Naive B cell (primary cell): ENCODE data around the gene EFEMP1. TPM values are rescaled to one million over a fixed set of nuclear protein-coding genes. Genes with fewer than 3 reads are reported as not detected.

Experiments used
- ATAC-seq, 2 donors: fragments of 150-1000 bp; cut with Tn5 transposase; 2 replicates each; pipeline ENCODE4 v1.10.0; 2021; ENCODE audit warnings: low read depth in 2 of 2, mild to moderate bottlenecking in 2 of 2, moderate library complexity in 2 of 2
- DNase-seq: peaks from one replicate; pipeline ENCODE4 v3.0.0; 2022
- H3K27ac Mint-ChIP-seq, 6 donors: one replicate each; pipeline ENCODE4 v1.8.0; 2020 to 2022; ENCODE audit warnings: mild to moderate bottlenecking in 6 of 6, mixed read lengths in 6 of 6, moderate library complexity in 5 of 6, inconsistent platforms in 2 of 6
- H3K27me3 Mint-ChIP-seq, 3 donors: one replicate each; pipeline ENCODE4 v1.8.0; 2021 to 2022; ENCODE audit warnings: mixed read lengths in 3 of 3, mild to moderate bottlenecking in 1 of 3
- H3K36me3 Mint-ChIP-seq, 2 donors: one replicate each; pipeline ENCODE4 v1.8.0; 2020 to 2022; ENCODE audit warnings: mixed read lengths in 2 of 2, inconsistent platforms in 1 of 2, mild to moderate bottlenecking in 1 of 2
- H3K4me1 Mint-ChIP-seq, 3 donors: one replicate each; pipeline ENCODE4 v1.8.0; 2020 to 2022; ENCODE audit warnings: mixed read lengths in 3 of 3, inconsistent platforms in 1 of 3, mild to moderate bottlenecking in 1 of 3, moderate library complexity in 1 of 3
- H3K4me3 Mint-ChIP-seq, 8 donors: one replicate each; pipeline ENCODE4 v1.8.0; 2020 to 2022; ENCODE audit warnings: mild to moderate bottlenecking in 8 of 8, mixed read lengths in 8 of 8, moderate library complexity in 8 of 8, inconsistent platforms in 2 of 8
- H3K9me3 Mint-ChIP-seq, 7 donors: one replicate each; pipeline ENCODE4 v1.8.0; 2020 to 2022; ENCODE audit warnings: mixed read lengths in 7 of 7, mild to moderate bottlenecking in 5 of 7, inconsistent platforms in 2 of 7, moderate library complexity in 1 of 7
- polyA plus RNA-seq, 6 donors: library from polyadenylated mRNA; unstranded; fragments of 300-500 nt; fragmentation: Illumina TruSeq; gene quantifications; one replicate each; pipeline ENCODE4 v1.2.3, GENCODE V29; 2021; ENCODE audit warnings: low read depth in 6 of 6

Gene EFEMP1, protein sequence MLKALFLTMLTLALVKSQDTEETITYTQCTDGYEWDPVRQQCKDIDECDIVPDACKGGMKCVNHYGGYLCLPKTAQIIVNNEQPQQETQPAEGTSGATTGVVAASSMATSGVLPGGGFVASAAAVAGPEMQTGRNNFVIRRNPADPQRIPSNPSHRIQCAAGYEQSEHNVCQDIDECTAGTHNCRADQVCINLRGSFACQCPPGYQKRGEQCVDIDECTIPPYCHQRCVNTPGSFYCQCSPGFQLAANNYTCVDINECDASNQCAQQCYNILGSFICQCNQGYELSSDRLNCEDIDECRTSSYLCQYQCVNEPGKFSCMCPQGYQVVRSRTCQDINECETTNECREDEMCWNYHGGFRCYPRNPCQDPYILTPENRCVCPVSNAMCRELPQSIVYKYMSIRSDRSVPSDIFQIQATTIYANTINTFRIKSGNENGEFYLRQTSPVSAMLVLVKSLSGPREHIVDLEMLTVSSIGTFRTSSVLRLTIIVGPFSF
- not detected for polyA plus RNA-seq

DNA sequence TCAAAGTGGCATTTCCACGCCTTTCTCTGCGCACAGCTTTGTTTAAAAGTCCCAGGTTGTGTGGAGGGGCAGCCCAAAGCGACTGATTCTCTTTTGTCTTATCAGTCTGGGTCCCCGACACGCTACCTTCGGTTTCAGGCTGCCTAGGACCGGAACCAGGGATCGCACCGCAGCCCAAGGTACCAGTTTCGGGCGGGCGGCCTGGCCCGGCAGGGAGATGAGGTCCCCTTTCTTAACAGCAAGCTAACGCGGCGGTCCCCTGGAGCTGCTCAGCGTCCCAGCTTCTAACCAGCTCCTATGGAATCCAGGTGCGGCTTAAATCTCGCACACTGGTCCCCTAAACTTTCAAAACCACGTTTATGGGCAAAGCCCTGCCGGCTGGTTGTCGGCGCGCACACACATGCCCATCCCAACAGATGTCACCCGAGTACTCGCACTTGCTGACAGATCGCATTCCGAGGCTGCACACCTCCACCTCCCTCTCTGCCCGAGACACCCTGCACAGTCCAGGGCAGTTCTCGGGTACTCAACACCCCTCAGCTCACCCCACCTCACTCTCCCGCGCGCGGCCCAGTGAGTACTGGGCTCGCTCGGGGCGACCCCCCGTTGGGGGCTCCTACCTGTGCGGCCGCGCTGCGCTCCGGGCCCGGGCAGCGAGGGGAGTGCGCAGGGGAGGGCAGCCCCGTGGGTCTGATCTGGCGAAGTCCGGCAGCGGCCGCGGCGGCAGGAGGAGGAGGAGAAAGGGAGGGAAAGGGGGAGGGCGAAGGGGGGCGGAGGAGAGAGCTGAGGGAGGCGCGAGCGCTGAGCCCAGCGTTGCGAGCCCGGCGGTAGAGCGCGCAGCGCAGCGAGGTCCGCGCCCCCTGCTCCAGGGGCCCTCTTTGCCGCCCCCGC is at the start of gene EFEMP1:
TSS of gene EFEMP1 (minus strand) at position 692 of the 891 bp plus-strand sequence. CDS start 1,342 bp downstream, outside the sequence.
- Mint-ChIP-seq H3K27me3 (peaks cover 43 to 51% (median 48%) of the 10 kb centered on the region in 3 donors), H3K4me1 (peaks cover 4 to 14% (median 13%) of the 10 kb centered on the region in 3 donors), H3K36me3 (no peaks in the 10 kb centered on the region), H3K4me3 (peak within 1 kb of the TSS in 6 of 8 donors; percentile 11 to 51 (median 28)), H3K27ac (no peak within 1 kb of the TSS), H3K9me3 (peaks cover 0 to 6% (median 3%) of the 10 kb centered on the region in 7 donors)
- DNase-seq = no peak
- no peak for ATAC-seq

DNA sequence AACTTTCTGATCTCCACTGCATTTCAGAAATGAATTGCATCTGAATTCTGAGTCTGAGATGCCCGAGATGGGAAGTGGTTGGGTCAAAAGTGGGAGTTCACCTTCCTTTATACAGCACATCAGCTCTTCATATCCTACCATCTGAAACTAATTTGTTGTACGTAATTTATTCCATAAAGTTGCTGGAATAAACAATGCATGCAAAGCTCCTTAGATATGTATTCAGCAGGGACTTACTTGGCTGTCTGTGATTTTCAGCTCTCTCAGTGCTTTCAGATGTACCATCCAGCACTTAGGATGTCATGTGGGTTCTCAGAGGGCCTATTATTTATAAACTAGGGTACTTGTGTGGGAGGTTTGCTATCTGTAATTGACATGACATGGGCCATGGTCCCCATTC is 46.9 kb upstream of the EFEMP1 start:
- ATAC-seq (no peak), DNase-seq (no peak)
- no peaks in the 10 kb centered on the region for H3K4me1 Mint-ChIP-seq
- no peak overlapping the region for H3K27ac Mint-ChIP-seq
- peaks cover 17 to 37% (median 32%) of the 10 kb centered on the region in 3 donors for H3K27me3 Mint-ChIP-seq
- peaks cover 0 to 10% (median 5%) of the 10 kb centered on the region in 7 donors for H3K9me3 Mint-ChIP-seq
- H3K4me3 Mint-ChIP-seq = no peak overlapping the region
- no peaks in the 10 kb centered on the region for H3K36me3 Mint-ChIP-seq

DNA sequence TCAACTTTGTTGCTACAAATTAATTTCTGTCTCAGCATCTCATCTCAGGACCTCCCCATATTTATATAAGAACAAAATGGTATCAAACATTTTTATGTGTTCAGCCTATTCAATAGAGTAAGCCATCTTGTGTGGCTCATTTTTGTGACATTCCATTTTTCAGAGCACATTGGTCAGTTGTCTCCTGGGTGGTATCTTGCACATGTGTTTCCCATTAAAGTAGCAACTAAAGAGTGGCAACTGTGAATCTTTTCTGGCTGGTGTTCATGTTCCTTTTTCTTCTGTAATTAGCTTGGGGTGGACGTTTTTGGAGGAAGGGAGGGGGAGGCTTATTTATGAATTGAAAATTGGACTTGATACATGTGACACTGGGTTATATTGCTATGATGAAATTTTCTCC is 45.4 kb upstream of the EFEMP1 start:
- Mint-ChIP-seq H3K36me3 (no peaks in the 10 kb centered on the region), H3K27ac (no peak overlapping the region)

DNA sequence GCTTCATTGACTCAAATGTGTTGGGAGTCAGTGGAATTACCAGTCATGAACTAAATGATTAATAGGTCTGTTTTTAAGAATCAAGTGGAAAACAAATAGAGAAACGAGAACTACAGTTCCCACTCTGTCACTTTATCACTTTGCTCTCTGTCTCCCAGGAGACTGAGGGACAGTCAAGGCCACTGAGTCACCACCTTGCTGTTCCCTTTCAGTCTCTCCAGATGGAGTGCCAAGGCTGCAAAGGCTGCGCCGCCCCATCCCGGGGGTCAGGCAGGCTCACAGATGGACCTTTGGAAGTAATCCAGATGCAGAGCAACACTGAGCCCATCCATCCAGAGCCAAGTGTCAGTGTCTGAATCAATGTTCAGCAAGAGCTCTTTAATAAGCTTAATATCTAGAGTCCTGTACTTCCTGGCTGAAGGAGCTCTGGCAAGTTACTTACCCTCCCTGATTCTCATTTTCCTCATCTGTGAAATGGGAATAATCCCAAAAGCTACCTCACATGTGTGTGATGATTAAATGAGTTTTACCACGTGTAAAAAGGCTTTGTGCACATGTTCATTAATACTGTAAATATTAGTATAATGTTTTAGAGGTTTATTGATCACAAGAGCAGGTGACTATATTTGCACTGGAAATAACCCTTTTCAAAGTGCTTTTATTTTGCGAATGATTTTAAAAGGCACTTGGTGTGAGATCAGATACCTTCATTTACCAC is 43.0 kb upstream of the EFEMP1 start:
- ATAC-seq (no peak), DNase-seq (no peak)
- Mint-ChIP-seq H3K4me3 (no peak overlapping the region), H3K36me3 (no peaks in the 10 kb centered on the region), H3K9me3 (peaks cover 0 to 10% (median 5%) of the 10 kb centered on the region in 7 donors), H3K27ac (no peak overlapping the region), H3K27me3 (peaks cover 25 to 44% (median 32%) of the 10 kb centered on the region in 3 donors), H3K4me1 (no peaks in the 10 kb centered on the region)

More for the DNA sequence above, 45.4 kb upstream of the EFEMP1 start:
- peaks cover 25 to 44% (median 35%) of the 10 kb centered on the region in 3 donors for H3K27me3 Mint-ChIP-seq
- no peak overlapping the region for H3K4me3 Mint-ChIP-seq
- no peak for ATAC-seq
- no peaks in the 10 kb centered on the region for H3K4me1 Mint-ChIP-seq
- no peak for DNase-seq
- H3K9me3 Mint-ChIP-seq = peaks cover 0 to 10% (median 5%) of the 10 kb centered on the region in 7 donors

DNA sequence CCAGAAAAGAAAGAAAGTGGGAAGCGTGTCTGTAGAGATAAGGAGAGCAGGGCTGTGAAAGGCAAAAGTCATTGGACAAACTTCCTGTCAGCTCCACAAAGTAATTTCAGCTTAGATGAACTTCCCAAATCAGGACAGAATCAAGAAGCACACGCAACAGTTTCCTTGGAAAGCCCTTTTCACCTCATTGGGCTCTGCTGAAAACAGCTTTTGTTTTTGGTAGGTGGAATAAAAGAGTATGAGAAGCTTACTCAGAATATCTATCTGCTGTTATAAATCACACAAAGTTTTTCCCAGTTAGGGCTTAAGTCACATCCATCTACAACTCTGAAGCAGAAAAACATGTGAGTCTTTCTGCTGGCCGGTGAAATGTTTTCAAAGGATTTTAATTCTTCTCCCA is 42.4 kb upstream of the EFEMP1 start:
- Mint-ChIP-seq H3K36me3 (no peaks in the 10 kb centered on the region), H3K27ac (peak overlapping the region in 1 of 6 donors; percentile 1), H3K4me3 (no peak overlapping the region), H3K4me1 (no peaks in the 10 kb centered on the region), H3K9me3 (peaks cover 0 to 10% (median 5%) of the 10 kb centered on the region in 7 donors), H3K27me3 (peaks cover 25 to 44% (median 26%) of the 10 kb centered on the region in 3 donors)
- DNase-seq = no peak
- ATAC-seq = no peak

DNA sequence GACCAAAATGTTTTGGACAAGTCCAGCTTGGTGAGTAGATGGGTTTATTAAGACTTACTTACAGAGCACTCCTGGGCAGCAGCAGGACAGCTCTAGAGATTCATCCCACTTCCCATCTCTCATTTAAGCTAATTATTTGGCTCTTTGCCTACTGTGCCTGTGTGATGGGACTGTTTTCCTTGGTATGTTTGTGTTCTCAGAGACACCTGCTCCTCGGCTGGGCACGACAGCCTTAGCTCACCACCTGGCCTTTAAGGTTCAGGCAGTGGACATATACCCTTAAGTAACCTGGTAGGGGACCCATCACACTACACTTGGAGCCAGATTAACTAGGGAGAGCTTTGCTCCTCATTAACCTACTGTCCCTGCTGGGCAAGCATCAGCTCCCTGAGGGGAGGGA is 41.7 kb upstream of the EFEMP1 start:
- no peaks in the 10 kb centered on the region for H3K4me1 Mint-ChIP-seq
- DNase-seq (no peak), ATAC-seq (no peak)
- H3K27me3 Mint-ChIP-seq = peaks cover 23 to 44% (median 25%) of the 10 kb centered on the region in 3 donors
- no peak overlapping the region for H3K27ac Mint-ChIP-seq
- H3K36me3 Mint-ChIP-seq = no peaks in the 10 kb centered on the region
- H3K9me3 Mint-ChIP-seq = peaks cover 0 to 10% (median 5%) of the 10 kb centered on the region in 7 donors
- H3K4me3 Mint-ChIP-seq = no peak overlapping the region

DNA sequence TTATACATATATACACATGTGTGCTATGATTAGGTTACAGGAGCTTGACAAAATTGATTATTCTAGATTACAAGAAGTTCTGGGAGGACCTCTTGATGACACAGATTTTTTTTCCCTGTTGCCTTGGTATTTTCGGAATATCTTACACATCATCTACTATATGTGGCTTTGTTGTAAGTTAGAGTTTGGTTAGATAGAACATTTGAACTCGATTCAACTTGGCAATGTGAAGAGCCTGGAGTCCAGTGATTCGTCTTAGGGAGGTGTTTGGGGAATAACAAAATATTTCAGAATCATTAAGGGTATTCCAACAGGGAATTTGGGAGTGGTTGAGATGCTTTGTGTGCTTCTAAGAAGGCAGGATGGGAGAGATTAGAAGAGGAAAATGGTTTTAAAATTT is 39.3 kb upstream of the EFEMP1 start:
- no peak for ATAC-seq

DNA sequence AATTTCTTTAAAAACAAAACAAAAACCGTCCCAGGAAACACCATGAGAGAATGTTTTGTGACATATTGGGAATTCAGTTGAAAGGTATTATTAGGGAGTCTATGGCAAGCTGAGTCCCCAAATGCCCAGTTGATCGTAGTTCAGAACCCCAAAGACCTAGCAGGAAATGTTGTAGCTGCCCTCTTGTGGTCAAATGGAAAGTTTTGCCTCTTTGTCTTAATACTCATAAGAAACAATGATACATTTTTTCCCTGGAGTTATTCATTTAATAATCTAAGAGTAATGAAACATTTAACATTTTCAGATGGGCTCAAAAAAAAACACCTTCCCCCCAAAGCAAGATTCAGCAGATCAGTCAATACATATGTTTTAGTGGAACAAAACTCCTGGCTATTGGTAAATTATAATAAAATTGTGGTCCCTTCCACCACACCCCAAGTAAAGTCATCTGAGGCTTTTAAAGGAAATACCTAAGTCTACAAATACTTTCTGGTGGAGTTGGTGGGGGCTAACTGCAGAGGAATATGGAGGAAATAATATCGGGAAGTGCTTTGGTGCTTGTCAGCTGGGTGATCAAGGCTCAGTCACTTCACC is 37.8 kb upstream of the EFEMP1 start:
- ATAC-seq (no peak), DNase-seq (no peak)
- H3K27ac Mint-ChIP-seq = no peak overlapping the region
- no peaks in the 10 kb centered on the region for H3K4me1 Mint-ChIP-seq
- no peaks in the 10 kb centered on the region for H3K36me3 Mint-ChIP-seq
- no peak overlapping the region for H3K4me3 Mint-ChIP-seq
- peaks cover 19 to 28% (median 23%) of the 10 kb centered on the region in 3 donors for H3K27me3 Mint-ChIP-seq
- peaks cover 0 to 2% (median 0%) of the 10 kb centered on the region in 7 donors for H3K9me3 Mint-ChIP-seq

More for the DNA sequence above, 39.3 kb upstream of the EFEMP1 start:
- H3K27me3 Mint-ChIP-seq = peaks cover 20 to 28% (median 21%) of the 10 kb centered on the region in 3 donors
- no peaks in the 10 kb centered on the region for H3K4me1 Mint-ChIP-seq
- peaks cover 0 to 5% (median 2%) of the 10 kb centered on the region in 7 donors for H3K9me3 Mint-ChIP-seq
- peak overlapping the region in 1 of 6 donors; percentile 12 for H3K27ac Mint-ChIP-seq
- no peak for DNase-seq
- no peaks in the 10 kb centered on the region for H3K36me3 Mint-ChIP-seq
- no peak overlapping the region for H3K4me3 Mint-ChIP-seq

DNA sequence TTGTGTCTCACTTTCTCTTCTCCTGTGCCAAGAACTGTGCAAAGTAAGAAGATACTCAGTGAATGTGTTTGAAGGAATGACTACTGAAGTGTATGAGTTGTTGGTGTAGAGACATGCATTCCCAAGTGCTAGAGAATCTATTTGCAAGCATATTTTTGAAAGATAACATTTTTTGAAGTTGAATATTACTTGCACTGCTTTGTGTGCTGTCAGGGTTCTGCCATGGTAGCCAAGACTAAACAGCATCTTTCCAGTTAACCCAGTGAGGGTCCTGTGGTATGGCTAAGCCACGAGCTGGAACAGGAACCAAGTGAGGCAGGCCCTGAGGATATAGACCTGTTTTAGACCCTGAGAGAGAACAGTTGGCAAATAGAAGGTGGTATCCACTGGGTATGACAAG is 35.2 kb upstream of the EFEMP1 start:
- H3K27me3 Mint-ChIP-seq = peaks cover 5 to 8% (median 6%) of the 10 kb centered on the region in 3 donors
- no peaks in the 10 kb centered on the region for H3K4me1 Mint-ChIP-seq
- no peak overlapping the region for H3K4me3 Mint-ChIP-seq
- DNase-seq (no peak), ATAC-seq (no peak)
- no peak overlapping the region for H3K27ac Mint-ChIP-seq
- H3K9me3 Mint-ChIP-seq = peaks cover 0 to 1% (median 0%) of the 10 kb centered on the region in 7 donors
- no peaks in the 10 kb centered on the region for H3K36me3 Mint-ChIP-seq

DNA sequence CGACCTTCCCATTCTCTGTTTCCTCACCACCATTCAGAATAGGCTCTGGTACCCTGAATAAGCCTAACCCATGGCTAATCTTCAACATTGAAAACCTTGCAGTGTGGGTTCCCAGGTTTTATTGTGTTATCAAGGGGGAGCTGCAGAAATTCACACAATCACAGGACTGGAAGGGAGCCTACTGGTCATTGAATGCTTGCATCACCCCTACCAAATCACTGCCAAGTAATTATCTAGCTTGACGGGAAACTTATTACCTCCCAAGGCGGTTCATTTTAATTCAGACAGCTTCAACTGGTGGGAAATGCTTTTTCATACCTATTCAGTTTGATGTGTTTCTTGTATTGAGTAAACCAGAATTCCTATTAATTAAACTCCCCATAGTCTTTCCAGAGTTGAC is 33.6 kb upstream of the EFEMP1 start:
- Mint-ChIP-seq H3K4me3 (no peak overlapping the region), H3K27ac (no peak overlapping the region), H3K27me3 (peaks cover 5 to 17% (median 6%) of the 10 kb centered on the region in 3 donors), H3K4me1 (no peaks in the 10 kb centered on the region), H3K36me3 (no peaks in the 10 kb centered on the region), H3K9me3 (no peaks in the 10 kb centered on the region)
- DNase-seq = no peak
- no peak for ATAC-seq

DNA sequence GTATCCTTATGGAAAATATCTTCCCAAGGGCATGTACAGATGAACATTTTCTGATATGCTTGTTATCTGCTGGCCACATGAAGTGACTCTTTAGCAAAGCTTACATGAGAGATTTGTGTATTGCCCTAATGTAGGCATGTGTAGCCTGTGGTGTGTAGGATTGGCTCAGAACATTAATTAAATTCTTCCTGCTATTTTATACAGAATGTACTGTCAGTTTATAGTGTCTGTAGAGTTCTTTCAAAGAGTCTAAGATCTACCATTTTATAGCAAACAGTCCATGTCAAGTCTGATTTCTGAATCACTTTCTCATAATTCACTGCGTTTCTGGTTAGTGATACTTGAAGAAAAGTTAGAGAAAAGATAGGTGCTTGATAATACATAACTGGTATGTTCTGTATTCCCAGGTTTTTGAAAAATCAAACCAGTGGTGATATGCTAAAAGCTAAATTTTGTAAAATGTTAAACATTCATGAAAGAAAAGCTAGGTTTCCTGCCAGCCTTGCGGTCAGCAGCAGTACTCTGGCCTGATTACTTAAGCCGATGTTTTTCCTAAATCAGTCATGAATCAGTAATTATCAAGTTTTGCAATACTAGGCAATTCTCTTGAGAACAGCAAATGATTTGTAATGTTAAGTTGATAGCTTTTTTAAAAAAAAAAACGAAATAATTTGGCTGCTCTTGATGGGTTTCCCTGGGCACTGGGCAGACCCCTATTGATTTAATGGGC is 30.9 kb upstream of the EFEMP1 start:
- Mint-ChIP-seq H3K27me3 (peaks cover 26 to 32% (median 27%) of the 10 kb centered on the region in 3 donors), H3K4me1 (no peaks in the 10 kb centered on the region), H3K27ac (no peak overlapping the region), H3K4me3 (no peak overlapping the region), H3K9me3 (peaks cover 0 to 2% (median 0%) of the 10 kb centered on the region in 7 donors), H3K36me3 (no peaks in the 10 kb centered on the region)
- ATAC-seq = no peak
- DNase-seq = no peak

DNA sequence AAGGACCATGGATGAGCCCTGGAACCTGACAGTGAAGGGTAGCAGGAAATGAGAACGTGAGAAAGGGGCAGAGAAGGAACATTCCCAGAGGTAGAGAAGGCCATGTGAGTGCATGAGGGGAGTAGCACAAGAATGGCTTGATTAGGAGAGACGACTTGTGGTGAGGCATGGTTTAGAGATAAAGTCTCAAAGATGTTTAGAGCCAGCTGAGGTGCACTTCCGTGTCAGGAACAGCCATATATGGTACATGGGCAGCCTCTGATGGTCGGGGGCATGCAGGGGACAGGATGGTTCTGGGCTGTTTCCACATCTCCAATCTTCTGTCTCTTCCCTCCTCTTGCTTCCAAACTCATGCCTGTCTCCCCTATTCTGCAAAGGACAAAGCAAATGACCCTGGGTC is 28.8 kb upstream of the EFEMP1 start:
- no peak for ATAC-seq
- peaks cover 26 to 30% (median 28%) of the 10 kb centered on the region in 3 donors for H3K27me3 Mint-ChIP-seq

More for the DNA sequence above, 28.8 kb upstream of the EFEMP1 start:
- no peaks in the 10 kb centered on the region for H3K36me3 Mint-ChIP-seq
- no peak overlapping the region for H3K4me3 Mint-ChIP-seq
- H3K4me1 Mint-ChIP-seq = no peaks in the 10 kb centered on the region
- H3K9me3 Mint-ChIP-seq = peaks cover 0 to 2% (median 0%) of the 10 kb centered on the region in 7 donors
- H3K27ac Mint-ChIP-seq = no peak overlapping the region
- DNase-seq = no peak
